ENCODE results near the gene NRP2. TPM values are rescaled to one million over a fixed set of nuclear protein-coding genes. Genes with fewer than 3 reads are reported as not detected.

The NRP2 gene
- total RNA-seq, 2 donors from 2014 or later, result 9.7 to 21.0 TPM

- Histone ChIP-seq H3K4me1 (replicated peaks) (no peaks in the 10 kb centered on the region), H3K27me3 (replicated peaks; ENCODE audit: insufficient read depth) (no peaks in the 10 kb centered on the region), H3K27ac (no peak overlapping the region), H3K36me3 (no peaks in the 10 kb centered on the region), H3K9me3 (no peaks in the 10 kb centered on the region), H3K4me3 (no peak overlapping the region)
- WGBS, result 85% methylated on average over 3 of the region's 3 CpGs
- intact Hi-C loops (cut with DNase I), result no loop called here
- no peak for DNase-seq (ENCODE audit: low spot score)
- no peak for TF ChIP-seq POLR2AphosphoS5 (IDR thresholded peaks at IDR 0.05)
- TF ChIP-seq CTCF (IDR thresholded peaks at IDR 0.05), result no peak
- no peak for TF ChIP-seq POLR2A (IDR thresholded peaks at IDR 0.05)
Observed at GRCh38 chr2:205815673-205816072, 133.4 kb downstream of the NRP2 start.

- no peak for DNase-seq (ENCODE audit: low spot score)
- intact Hi-C loops (cut with DNase I), result no loop called here
- TF ChIP-seq POLR2AphosphoS5 (IDR thresholded peaks at IDR 0.05) (no peak), CTCF (IDR thresholded peaks at IDR 0.05) (no peak)
- no peaks in the 10 kb centered on the region for H3K4me1 ChIP-seq (replicated peaks)
- no peak overlapping the region for H3K27ac ChIP-seq
- no peaks in the 10 kb centered on the region for H3K36me3 ChIP-seq
- H3K4me3 ChIP-seq, result no peak overlapping the region
- no peaks in the 10 kb centered on the region for H3K9me3 ChIP-seq
- H3K27me3 ChIP-seq (replicated peaks; ENCODE audit: insufficient read depth), result no peaks in the 10 kb centered on the region
Observed at GRCh38 chr2:205816268-205816667, 134.0 kb downstream of the NRP2 start.

GRCh38 chr2:205822579-205822978 lies 140.3 kb downstream of the NRP2 start:
- no peak overlapping the region for H3K27ac ChIP-seq
- no peak overlapping the region for H3K4me3 ChIP-seq
- no peaks in the 10 kb centered on the region for H3K27me3 ChIP-seq (replicated peaks; ENCODE audit: insufficient read depth)
- no peaks in the 10 kb centered on the region for H3K9me3 ChIP-seq
- intact Hi-C loops (cut with DNase I), result no loop called here
- WGBS, result 97% methylated on average over 2 of the region's 2 CpGs
- no peaks in the 10 kb centered on the region for H3K36me3 ChIP-seq
- H3K4me1 ChIP-seq (replicated peaks), result no peaks in the 10 kb centered on the region
- no peak for DNase-seq (ENCODE audit: low spot score)
- TF ChIP-seq POLR2AphosphoS5 (IDR thresholded peaks at IDR 0.05) (no peak), POLR2A (IDR thresholded peaks at IDR 0.05) (no peak), CTCF (IDR thresholded peaks at IDR 0.05) (no peak)

GRCh38 chr2:205827809-205828365 lies 145.6 kb downstream of the NRP2 start:
- Histone ChIP-seq H3K9me3 (no peaks in the 10 kb centered on the region), H3K4me1 (replicated peaks) (no peaks in the 10 kb centered on the region), H3K4me3 (no peak overlapping the region), H3K27ac (no peak overlapping the region), H3K27me3 (replicated peaks; ENCODE audit: insufficient read depth) (no peaks in the 10 kb centered on the region), H3K36me3 (no peaks in the 10 kb centered on the region)
- no peak for DNase-seq (ENCODE audit: low spot score)
- WGBS, result 35% methylated on average over 9 of the region's 9 CpGs
- intact Hi-C loops (cut with DNase I), result no loop called here
- TF ChIP-seq POLR2A (IDR thresholded peaks at IDR 0.05), result no peak
- TF ChIP-seq POLR2AphosphoS5 (IDR thresholded peaks at IDR 0.05), result no peak
- TF ChIP-seq CTCF (IDR thresholded peaks at IDR 0.05), result no peak

- no peak for TF ChIP-seq POLR2A (IDR thresholded peaks at IDR 0.05)
- TF ChIP-seq CTCF (IDR thresholded peaks at IDR 0.05), result no peak
- no peak for TF ChIP-seq POLR2AphosphoS5 (IDR thresholded peaks at IDR 0.05)
- H3K27me3 ChIP-seq (replicated peaks; ENCODE audit: insufficient read depth), result no peaks in the 10 kb centered on the region
- no peaks in the 10 kb centered on the region for H3K4me1 ChIP-seq (replicated peaks)
- intact Hi-C loops (cut with DNase I), result no loop called here
- no peaks in the 10 kb centered on the region for H3K9me3 ChIP-seq
- no peak for DNase-seq (ENCODE audit: low spot score)
- H3K36me3 ChIP-seq, result no peaks in the 10 kb centered on the region
- 68% methylated on average over 2 of the region's 2 CpGs for WGBS
- no peak overlapping the region for H3K27ac ChIP-seq
- no peak overlapping the region for H3K4me3 ChIP-seq
Observed at GRCh38 chr2:205833864-205834263, 151.6 kb downstream of the NRP2 start.

Data from prostate gland (tissue), 2 donors.